Smooth muscle cell of the brain vasculature (primary cell): ENCODE measurements around the gene NMT1.

Experiments
- DNase-seq: peaks from one replicate; pipeline ENCODE4 v3.0.0-alpha.2; 2012; ENCODE audit warnings: low read depth, low spot score

Gene NMT1

GRCh38 chr17:45060797-45061605 is at the start of gene NMT1:
TSS of gene NMT1 (plus strand) at chr17:45061317. CDS start at chr17:45061330, 13 bp downstream.
- peak; percentile 99 for DNase-seq

- no peak for DNase-seq
Measured at GRCh38 chr17:45011767-45012166, 49.4 kb upstream of the NMT1 start.

- DNase-seq = peak; percentile 44
Measured at GRCh38 chr17:45013021-45013997, 47.8 kb upstream of the NMT1 start.

- DNase-seq = no peak
Measured at GRCh38 chr17:45016237-45016636, 44.9 kb upstream of the NMT1 start.

GRCh38 chr17:45016823-45017222 is 44.3 kb upstream of the NMT1 start:
- no peak for DNase-seq

- no peak for DNase-seq
Measured at GRCh38 chr17:45018514-45018847, 42.6 kb upstream of the NMT1 start.

GRCh38 chr17:45018848-45019711 is 42.0 kb upstream of the NMT1 start:
- no peak for DNase-seq

- no peak for DNase-seq
Measured at GRCh38 chr17:45020354-45021138, 40.6 kb upstream of the NMT1 start.

- DNase-seq = no peak
Measured at GRCh38 chr17:45021607-45022287, 39.4 kb upstream of the NMT1 start.

GRCh38 chr17:45022288-45022648 is 38.8 kb upstream of the NMT1 start:
- no peak for DNase-seq

GRCh38 chr17:45022655-45023339 is 38.3 kb upstream of the NMT1 start:
- no peak for DNase-seq

GRCh38 chr17:45029096-45029495 is 32.0 kb upstream of the NMT1 start:
- no peak for DNase-seq

- no peak for DNase-seq
Measured at GRCh38 chr17:45029758-45030423, 31.2 kb upstream of the NMT1 start.

GRCh38 chr17:45030733-45031132 is 30.4 kb upstream of the NMT1 start:
- DNase-seq = no peak

- no peak for DNase-seq
Measured at GRCh38 chr17:45031231-45032173, 29.6 kb upstream of the NMT1 start.

- DNase-seq = no peak
Measured at GRCh38 chr17:45032174-45032541, 29.0 kb upstream of the NMT1 start.

GRCh38 chr17:45034599-45034998 is 26.5 kb upstream of the NMT1 start:
- no peak for DNase-seq

GRCh38 chr17:45035848-45036247 is 25.3 kb upstream of the NMT1 start:
- no peak for DNase-seq
